Esophagus squamous epithelium (tissue), 4 donors: Measurements from ENCODE around the gene IKZF2.

Experiments
- CTCF ChIP-seq, 6 experiments: fragments of 450-650 bp in 4 of 6; fragments of 200-600 bp in 2 of 6; sonication (generic) in 2 of 6; IDR thresholded peaks; one replicate each; pipeline ENCODE4 v1.5.1; 2016 to 2019; ENCODE audit warnings: antibody characterized with exemption in 6 of 6, mild to moderate bottlenecking in 4 of 6, moderate library complexity in 4 of 6
- POLR2A ChIP-seq, 4 donors: fragments of 450-650 bp; IDR thresholded peaks; one replicate each; pipeline ENCODE4 v1.6.1; 2017; ENCODE audit warnings: antibody characterized with exemption in 4 of 4, mild to moderate bottlenecking in 4 of 4, moderate library complexity in 3 of 4

- TF ChIP-seq POLR2A (IDR thresholded peaks at IDR 0.05): no peak
- TF ChIP-seq CTCF (IDR thresholded peaks at IDR 0.05): no peak
Observed at GRCh38 chr2:213129311-213129710, 22.1 kb downstream of the IKZF2 start.
